GM23338 (cell line): ENCODE results near the gene IGF2BP3. TPM values are rescaled to one million over a fixed set of nuclear protein-coding genes. Genes with fewer than 3 reads are reported as not detected.

ENCODE experiments used
- ATAC-seq: fragments of 200-7000 bp; cut with Tn5 transposase; 3 replicates; pipeline ENCODE4 v1.9.1; 2020
- DNase-seq: peaks from one replicate; pipeline ENCODE4 v3.0.0-alpha.2; 2015; ENCODE audit warnings: low spot score
- H2AFZ ChIP-seq: fragments of 200-600 bp; sonication (generic); 2 replicates; pipeline ENCODE4 v1.8.0; 2016; ENCODE audit warnings: antibody characterized with exemption, mild to moderate bottlenecking, moderate library complexity
- H3F3A ChIP-seq: fragments of 200-600 bp; sonication (generic); replicated peaks from 2 replicates; pipeline ENCODE4 v1.8.0; 2017; ENCODE audit warnings: antibody characterized with exemption, mixed run types, low read depth
- H3K27ac ChIP-seq: fragments of 200-600 bp; sonication (generic); 2 replicates; pipeline ENCODE4 v1.6.1; 2016; ENCODE audit warnings: low read depth
- H3K27me3 ChIP-seq: fragments of 200-600 bp; sonication (generic); 2 replicates; pipeline ENCODE4 v1.8.0; 2016; ENCODE audit warnings: mild to moderate bottlenecking, mixed run types, moderate library complexity; ENCODE audit not compliant: insufficient read depth
- H3K36me3 ChIP-seq: fragments of 200-600 bp; sonication (generic); 2 replicates; pipeline ENCODE4 v1.8.0; 2016; ENCODE audit warnings: mild to moderate bottlenecking; ENCODE audit not compliant: insufficient read depth
- H3K4me1 ChIP-seq: fragments of 200-600 bp; sonication (generic); 2 replicates; pipeline ENCODE4 v1.8.0; 2016; ENCODE audit warnings: mild to moderate bottlenecking, moderate library complexity; ENCODE audit not compliant: insufficient read depth
- H3K4me2 ChIP-seq: fragments of 200-600 bp; sonication (generic); 2 replicates; pipeline ENCODE4 v1.7.1; 2017; ENCODE audit warnings: mixed run types
- H3K4me3 ChIP-seq: fragments of 200-600 bp; sonication (generic); 2 replicates; pipeline ENCODE4 v1.6.1; 2016; ENCODE audit warnings: mixed run types
- H3K79me2 ChIP-seq: fragments of 200-600 bp; sonication (generic); replicated peaks from 2 replicates; pipeline ENCODE4 v1.8.0; 2017; ENCODE audit warnings: mild to moderate bottlenecking; ENCODE audit not compliant: insufficient read depth
- H3K9me2 ChIP-seq: fragments of 200-600 bp; sonication (generic); 2 replicates; pipeline ENCODE4 v1.8.0; 2017; ENCODE audit not compliant: insufficient read depth
- H4K20me1 ChIP-seq: fragments of 200-600 bp; sonication (generic); replicated peaks from 2 replicates; pipeline ENCODE4 v1.8.0; 2017; ENCODE audit warnings: mild to moderate bottlenecking; ENCODE audit not compliant: insufficient read depth
- H3K27ac Mint-ChIP-seq: 2 replicates; pipeline ENCODE4 v1.8.0; 2020; ENCODE audit warnings: inconsistent platforms, mild to moderate bottlenecking, moderate library complexity, mixed read lengths
- H3K27me3 Mint-ChIP-seq: 3 replicates; pipeline ENCODE4 v1.8.0; 2022; ENCODE audit warnings: low read depth, mild to moderate bottlenecking, moderate library complexity, mixed read lengths, inconsistent platforms; ENCODE audit not compliant: insufficient read depth, poor library complexity
- H3K36me3 Mint-ChIP-seq: 3 replicates; pipeline ENCODE4 v1.8.0; 2021; ENCODE audit warnings: low read depth, mild to moderate bottlenecking, inconsistent platforms, moderate library complexity, mixed read lengths
- H3K4me1 Mint-ChIP-seq: 3 replicates; pipeline ENCODE4 v1.8.0; 2020; ENCODE audit warnings: mild to moderate bottlenecking, inconsistent platforms, mixed read lengths
- H3K4me3 Mint-ChIP-seq: 3 replicates; pipeline ENCODE4 v1.8.0; 2021; ENCODE audit warnings: moderate library complexity, mild to moderate bottlenecking, inconsistent platforms, mixed read lengths
- H3K9me3 Mint-ChIP-seq: 3 replicates; pipeline ENCODE4 v1.8.0; 2020; ENCODE audit warnings: moderate library complexity, mild to moderate bottlenecking, inconsistent platforms, mixed read lengths
- EZH2 ChIP-seq: fragments of 200-600 bp; sonication (generic); IDR thresholded peaks from one replicate; pipeline ENCODE4 v1.8.0; 2017; ENCODE audit warnings: antibody characterized with exemption, mild to moderate bottlenecking, low read depth; ENCODE audit not compliant: unreplicated experiment
- EZH2phosphoT487 ChIP-seq: fragments of 200-600 bp; sonication (generic); IDR thresholded peaks from one replicate; pipeline ENCODE4 v1.8.1; 2018; ENCODE audit warnings: antibody characterized with exemption; ENCODE audit not compliant: unreplicated experiment
- POLR2AphosphoS5 ChIP-seq: IDR thresholded peaks from 2 replicates; pipeline ENCODE4 v1.6.1; 2016; ENCODE audit warnings: antibody characterized with exemption, low read depth
- STAT1 ChIP-seq: IDR thresholded peaks from one replicate; pipeline ENCODE4 v1.6.1; 2016; ENCODE audit warnings: antibody characterized with exemption; ENCODE audit not compliant: unreplicated experiment
- ZNF114 ChIP-seq: fragments of 250-450 bp; sonication (Bioruptor Pico); IDR thresholded peaks from 2 replicates; pipeline ENCODE4 v1.5.0; 2020; ENCODE audit warnings: mild to moderate bottlenecking, moderate library complexity
- ZNF331 ChIP-seq: fragments of 250-450 bp; sonication (Bioruptor Pico); IDR thresholded peaks from 2 replicates; pipeline ENCODE4 v1.5.0; 2020; ENCODE audit warnings: low read depth, mild to moderate bottlenecking, moderate library complexity
- polyA plus RNA-seq: library from polyadenylated mRNA; unstranded; fragments of >200 nt; fragmentation: Nextera tagmentation; extraction: Ambion mirVana; gene quantifications from 2 replicates; pipeline ENCODE4 v1.2.1, GENCODE V29; 2016
- total RNA-seq: library from RNA; depleted of rRNA; stranded (reverse); fragments of >200 nt; shearing (Covaris generic); gene quantifications from 2 replicates; pipeline ENCODE4 v1.2.3, GENCODE V29; 2014
- TF ChIP-seq, protein P1 (sequence below): IDR thresholded peaks from 2 replicates; pipeline ENCODE4 v1.6.1; 2016; ENCODE audit warnings: antibody characterized with exemption
- TF ChIP-seq, protein P2 (sequence below): IDR thresholded peaks from one replicate; pipeline ENCODE4 v1.6.1; 2018; ENCODE audit warnings: antibody characterized with exemption; ENCODE audit not compliant: unreplicated experiment
- TF ChIP-seq, protein P3 (sequence below), 2 experiments: fragments of 200-600 bp in 1 of 2; sonication (generic) in 1 of 2; conservative IDR thresholded peaks; 2 replicates each; pipeline versions ENCODE4 v1.5.1 to v1.6.1; 2016 to 2017; ENCODE audit warnings: antibody characterized with exemption in 2 of 2, low read depth in 2 of 2, mild to moderate bottlenecking in 2 of 2, moderate library complexity in 1 of 2

IGF2BP3 gene
- total and polyA plus RNA-seq, 2 experiments from 2014 or later, result 52.0 to 183 TPM

- Histone ChIP-seq H4K20me1 (peaks cover 2% of the 10 kb centered on the region; the same call in 1 of the 2 replicates), H3K4me1 (peaks cover 11% of the 10 kb centered on the region; the same call in 1 of the 2 replicates), H3K4me3 (no peak overlapping the region), H3K36me3 (no peaks in the 10 kb centered on the region), H3K9me2 (no peaks in the 10 kb centered on the region), H3K4me2 (no peak overlapping the region), H2AFZ (no peak overlapping the region), H3K27ac (no peak overlapping the region), H3K27me3 (no peaks in the 10 kb centered on the region), H3K79me2 (peaks cover 4% of the 10 kb centered on the region), H3F3A (no peaks in the 10 kb centered on the region)
- DNase-seq, result no peak
- H3K4me1 Mint-ChIP-seq, result peaks cover 16% of the 10 kb centered on the region; the same call in 2 of the 3 replicates
- H3K27ac Mint-ChIP-seq, result no peak overlapping the region
- H3K9me3 Mint-ChIP-seq, result no peaks in the 10 kb centered on the region
- TF ChIP-seq, protein P1, sequence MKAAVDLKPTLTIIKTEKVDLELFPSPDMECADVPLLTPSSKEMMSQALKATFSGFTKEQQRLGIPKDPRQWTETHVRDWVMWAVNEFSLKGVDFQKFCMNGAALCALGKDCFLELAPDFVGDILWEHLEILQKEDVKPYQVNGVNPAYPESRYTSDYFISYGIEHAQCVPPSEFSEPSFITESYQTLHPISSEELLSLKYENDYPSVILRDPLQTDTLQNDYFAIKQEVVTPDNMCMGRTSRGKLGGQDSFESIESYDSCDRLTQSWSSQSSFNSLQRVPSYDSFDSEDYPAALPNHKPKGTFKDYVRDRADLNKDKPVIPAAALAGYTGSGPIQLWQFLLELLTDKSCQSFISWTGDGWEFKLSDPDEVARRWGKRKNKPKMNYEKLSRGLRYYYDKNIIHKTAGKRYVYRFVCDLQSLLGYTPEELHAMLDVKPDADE, result no peak
- TF ChIP-seq POLR2AphosphoS5 (no peak), EZH2phosphoT487 (no peak), ZNF331 (CRISPR knock-in tag) (no peak), ZNF114 (CRISPR knock-in tag) (no peak), STAT1 (no peak), EZH2 (no peak)
- TF ChIP-seq, protein P2, sequence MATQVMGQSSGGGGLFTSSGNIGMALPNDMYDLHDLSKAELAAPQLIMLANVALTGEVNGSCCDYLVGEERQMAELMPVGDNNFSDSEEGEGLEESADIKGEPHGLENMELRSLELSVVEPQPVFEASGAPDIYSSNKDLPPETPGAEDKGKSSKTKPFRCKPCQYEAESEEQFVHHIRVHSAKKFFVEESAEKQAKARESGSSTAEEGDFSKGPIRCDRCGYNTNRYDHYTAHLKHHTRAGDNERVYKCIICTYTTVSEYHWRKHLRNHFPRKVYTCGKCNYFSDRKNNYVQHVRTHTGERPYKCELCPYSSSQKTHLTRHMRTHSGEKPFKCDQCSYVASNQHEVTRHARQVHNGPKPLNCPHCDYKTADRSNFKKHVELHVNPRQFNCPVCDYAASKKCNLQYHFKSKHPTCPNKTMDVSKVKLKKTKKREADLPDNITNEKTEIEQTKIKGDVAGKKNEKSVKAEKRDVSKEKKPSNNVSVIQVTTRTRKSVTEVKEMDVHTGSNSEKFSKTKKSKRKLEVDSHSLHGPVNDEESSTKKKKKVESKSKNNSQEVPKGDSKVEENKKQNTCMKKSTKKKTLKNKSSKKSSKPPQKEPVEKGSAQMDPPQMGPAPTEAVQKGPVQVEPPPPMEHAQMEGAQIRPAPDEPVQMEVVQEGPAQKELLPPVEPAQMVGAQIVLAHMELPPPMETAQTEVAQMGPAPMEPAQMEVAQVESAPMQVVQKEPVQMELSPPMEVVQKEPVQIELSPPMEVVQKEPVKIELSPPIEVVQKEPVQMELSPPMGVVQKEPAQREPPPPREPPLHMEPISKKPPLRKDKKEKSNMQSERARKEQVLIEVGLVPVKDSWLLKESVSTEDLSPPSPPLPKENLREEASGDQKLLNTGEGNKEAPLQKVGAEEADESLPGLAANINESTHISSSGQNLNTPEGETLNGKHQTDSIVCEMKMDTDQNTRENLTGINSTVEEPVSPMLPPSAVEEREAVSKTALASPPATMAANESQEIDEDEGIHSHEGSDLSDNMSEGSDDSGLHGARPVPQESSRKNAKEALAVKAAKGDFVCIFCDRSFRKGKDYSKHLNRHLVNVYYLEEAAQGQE, result no peak
- TF ChIP-seq, protein P3, sequence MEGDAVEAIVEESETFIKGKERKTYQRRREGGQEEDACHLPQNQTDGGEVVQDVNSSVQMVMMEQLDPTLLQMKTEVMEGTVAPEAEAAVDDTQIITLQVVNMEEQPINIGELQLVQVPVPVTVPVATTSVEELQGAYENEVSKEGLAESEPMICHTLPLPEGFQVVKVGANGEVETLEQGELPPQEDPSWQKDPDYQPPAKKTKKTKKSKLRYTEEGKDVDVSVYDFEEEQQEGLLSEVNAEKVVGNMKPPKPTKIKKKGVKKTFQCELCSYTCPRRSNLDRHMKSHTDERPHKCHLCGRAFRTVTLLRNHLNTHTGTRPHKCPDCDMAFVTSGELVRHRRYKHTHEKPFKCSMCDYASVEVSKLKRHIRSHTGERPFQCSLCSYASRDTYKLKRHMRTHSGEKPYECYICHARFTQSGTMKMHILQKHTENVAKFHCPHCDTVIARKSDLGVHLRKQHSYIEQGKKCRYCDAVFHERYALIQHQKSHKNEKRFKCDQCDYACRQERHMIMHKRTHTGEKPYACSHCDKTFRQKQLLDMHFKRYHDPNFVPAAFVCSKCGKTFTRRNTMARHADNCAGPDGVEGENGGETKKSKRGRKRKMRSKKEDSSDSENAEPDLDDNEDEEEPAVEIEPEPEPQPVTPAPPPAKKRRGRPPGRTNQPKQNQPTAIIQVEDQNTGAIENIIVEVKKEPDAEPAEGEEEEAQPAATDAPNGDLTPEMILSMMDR (conservative IDR thresholded peaks at IDR 0.05; ENCODE audit: low read depth in 2 of 2), result no peak
- no peak overlapping the region for H3K4me3 Mint-ChIP-seq
- no peak for ATAC-seq
- H3K27me3 Mint-ChIP-seq, result peaks cover 7% of the 10 kb centered on the region
- no peaks in the 10 kb centered on the region; the same call in 2 of the 3 replicates for H3K36me3 Mint-ChIP-seq
These were observed 175.5 kb downstream of the IGF2BP3 start for GRCh38 chr7:23294549-23295400.
